Astrocyte (in vitro differentiated cells and primary cell): Measurements from ENCODE around the gene WRAP53. TPM values are rescaled to one million over a fixed set of nuclear protein-coding genes. Genes with fewer than 3 reads are reported as not detected.

Source experiments
- DNase-seq: peaks from one replicate; pipeline ENCODE4 v3.0.0-alpha.2; 2010; ENCODE audit warnings: low read depth
- FAIRE-seq: peaks from 2 replicates; lab custom pipeline; 2011; peaks lifted over from hg19 to GRCh38; lab: Jason Lieb, UNC
- H2AFZ ChIP-seq: 2 replicates; pipeline ENCODE4 v1.6.0; 2012; ENCODE audit warnings: low read depth, low read length, inconsistent platforms
- H3K27ac ChIP-seq: 2 replicates; pipeline ENCODE4 v1.5.1; 2011; ENCODE audit warnings: low read depth, low read length, inconsistent platforms
- H3K27me3 ChIP-seq: 2 replicates; pipeline ENCODE4 v1.6.0; 2011; ENCODE audit warnings: low read length, inconsistent platforms; ENCODE audit not compliant: insufficient read depth
- H3K36me3 ChIP-seq: 2 replicates; pipeline ENCODE4 v1.5.1; 2011; ENCODE audit warnings: low read length, inconsistent platforms; ENCODE audit not compliant: insufficient read depth
- H3K4me1 ChIP-seq: 2 replicates; pipeline ENCODE4 v1.5.1; 2011; ENCODE audit warnings: low read length, inconsistent platforms; ENCODE audit not compliant: insufficient read depth
- H3K4me2 ChIP-seq: 2 replicates; pipeline ENCODE4 v1.6.0; 2012; ENCODE audit warnings: low read length, inconsistent platforms
- H3K4me3 ChIP-seq: 2 replicates; pipeline ENCODE4 v1.5.1; 2011; ENCODE audit warnings: low read depth, mild to moderate bottlenecking, low read length, inconsistent platforms; ENCODE audit not compliant: insufficient read depth
- H3K79me2 ChIP-seq: 2 replicates; pipeline ENCODE4 v1.6.0; 2012; ENCODE audit warnings: mild to moderate bottlenecking, low read length, inconsistent platforms; ENCODE audit not compliant: insufficient read depth
- H3K9ac ChIP-seq: 2 replicates; pipeline ENCODE4 v1.6.0; 2012; ENCODE audit warnings: mild to moderate bottlenecking, low read length, inconsistent platforms
- H3K9me3 ChIP-seq: 2 replicates; pipeline ENCODE4 v1.5.1; 2012; ENCODE audit warnings: low read depth, mild to moderate bottlenecking, low read length, inconsistent platforms; ENCODE audit not compliant: insufficient read depth
- H4K20me1 ChIP-seq: 2 replicates; pipeline ENCODE4 v1.6.0; 2012; ENCODE audit warnings: low read length, inconsistent platforms; ENCODE audit not compliant: insufficient read depth
- H3K27ac Mint-ChIP-seq: one replicate; pipeline ENCODE4 v1.8.0; 2021; ENCODE audit warnings: mild to moderate bottlenecking, mixed read lengths; ENCODE audit not compliant: unreplicated experiment
- H3K27me3 Mint-ChIP-seq: one replicate; pipeline ENCODE4 v1.8.0; 2021; ENCODE audit warnings: low read depth, mixed read lengths; ENCODE audit not compliant: unreplicated experiment
- H3K36me3 Mint-ChIP-seq: one replicate; pipeline ENCODE4 v1.8.0; 2021; ENCODE audit warnings: low read depth, mixed read lengths; ENCODE audit not compliant: unreplicated experiment
- H3K4me1 Mint-ChIP-seq: one replicate; pipeline ENCODE4 v1.8.0; 2021; ENCODE audit warnings: low read depth, mixed read lengths; ENCODE audit not compliant: unreplicated experiment
- H3K4me3 Mint-ChIP-seq: one replicate; pipeline ENCODE4 v1.8.0; 2021; ENCODE audit warnings: mild to moderate bottlenecking, moderate library complexity, mixed read lengths; ENCODE audit not compliant: unreplicated experiment
- H3K9me3 Mint-ChIP-seq: one replicate; pipeline ENCODE4 v1.8.0; 2021; ENCODE audit warnings: mild to moderate bottlenecking, mixed read lengths; ENCODE audit not compliant: unreplicated experiment
- EZH2 ChIP-seq: IDR thresholded peaks from 2 replicates; pipeline ENCODE4 v1.6.1; 2012; ENCODE audit warnings: mild to moderate bottlenecking, low read length, inconsistent platforms; ENCODE audit not compliant: insufficient read depth
- total RNA-seq: library from RNA; stranded (reverse); gene quantifications from 2 replicates; pipeline ENCODE4 v1.2.1, GENCODE V29; 2021
- TF ChIP-seq, protein P1 (sequence below): IDR thresholded peaks from 2 replicates; pipeline ENCODE4 v1.5.1; 2011; ENCODE audit warnings: low read depth, mild to moderate bottlenecking, inconsistent platforms, low read length, moderate library complexity; ENCODE audit not compliant: insufficient read depth

Gene WRAP53
- total RNA-seq, 1 donor from 2014 or later: 15.1 TPM

DNA sequence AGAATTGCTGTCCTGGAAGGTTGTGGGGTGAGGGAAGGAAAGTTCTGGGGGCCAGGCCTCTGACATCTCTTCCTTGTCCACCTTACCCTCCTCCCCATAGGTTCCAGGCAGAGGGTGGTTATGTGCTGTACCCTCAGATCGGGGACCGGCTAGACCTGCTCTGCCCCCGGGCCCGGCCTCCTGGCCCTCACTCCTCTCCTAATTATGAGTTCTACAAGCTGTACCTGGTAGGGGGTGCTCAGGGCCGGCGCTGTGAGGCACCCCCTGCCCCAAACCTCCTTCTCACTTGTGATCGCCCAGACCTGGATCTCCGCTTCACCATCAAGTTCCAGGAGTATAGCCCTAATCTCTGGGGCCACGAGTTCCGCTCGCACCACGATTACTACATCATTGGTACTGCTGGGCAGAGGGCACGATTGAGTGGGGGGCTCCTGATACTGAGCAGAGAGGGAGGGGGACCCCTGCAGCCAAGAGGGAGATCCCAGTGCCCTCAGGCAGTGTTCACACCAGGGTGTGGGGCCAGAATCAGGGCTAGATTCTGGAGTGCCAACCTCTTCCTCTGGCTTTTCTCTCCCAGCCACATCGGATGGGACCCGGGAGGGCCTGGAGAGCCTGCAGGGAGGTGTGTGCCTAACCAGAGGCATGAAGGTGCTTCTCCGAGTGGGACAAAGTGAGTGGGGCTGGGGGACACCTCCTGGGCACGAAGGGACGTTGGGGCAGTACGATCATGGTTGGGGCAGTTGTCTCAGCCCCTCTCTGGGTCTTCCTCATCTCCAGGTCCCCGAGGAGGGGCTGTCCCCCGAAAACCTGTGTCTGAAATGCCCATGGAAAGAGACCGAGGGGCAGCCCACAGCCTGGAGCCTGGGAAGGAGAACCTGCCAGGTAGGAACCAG lies 19.8 kb downstream of the WRAP53 start:
- Mint-ChIP-seq H3K9me3 (no peaks in the 10 kb centered on the region), H3K36me3 (peaks cover 5% of the 10 kb centered on the region), H3K27me3 (peaks cover 17% of the 10 kb centered on the region), H3K4me3 (no peak overlapping the region), H3K4me1 (peaks cover 11% of the 10 kb centered on the region), H3K27ac (peak overlapping the region; percentile 19)
- H4K20me1 ChIP-seq: peaks cover 2% of the 10 kb centered on the region
- FAIRE-seq (no peak), DNase-seq (no peak)
- no peak overlapping the region for H3K4me2 ChIP-seq
- no peaks in the 10 kb centered on the region for H3K9me3 ChIP-seq
- peaks cover 16% of the 10 kb centered on the region for H3K4me1 ChIP-seq
- H3K27me3 ChIP-seq: peaks cover 35% of the 10 kb centered on the region
- no peak overlapping the region for H3K4me3 ChIP-seq
- no peak for TF ChIP-seq EZH2
- TF ChIP-seq, protein P1, sequence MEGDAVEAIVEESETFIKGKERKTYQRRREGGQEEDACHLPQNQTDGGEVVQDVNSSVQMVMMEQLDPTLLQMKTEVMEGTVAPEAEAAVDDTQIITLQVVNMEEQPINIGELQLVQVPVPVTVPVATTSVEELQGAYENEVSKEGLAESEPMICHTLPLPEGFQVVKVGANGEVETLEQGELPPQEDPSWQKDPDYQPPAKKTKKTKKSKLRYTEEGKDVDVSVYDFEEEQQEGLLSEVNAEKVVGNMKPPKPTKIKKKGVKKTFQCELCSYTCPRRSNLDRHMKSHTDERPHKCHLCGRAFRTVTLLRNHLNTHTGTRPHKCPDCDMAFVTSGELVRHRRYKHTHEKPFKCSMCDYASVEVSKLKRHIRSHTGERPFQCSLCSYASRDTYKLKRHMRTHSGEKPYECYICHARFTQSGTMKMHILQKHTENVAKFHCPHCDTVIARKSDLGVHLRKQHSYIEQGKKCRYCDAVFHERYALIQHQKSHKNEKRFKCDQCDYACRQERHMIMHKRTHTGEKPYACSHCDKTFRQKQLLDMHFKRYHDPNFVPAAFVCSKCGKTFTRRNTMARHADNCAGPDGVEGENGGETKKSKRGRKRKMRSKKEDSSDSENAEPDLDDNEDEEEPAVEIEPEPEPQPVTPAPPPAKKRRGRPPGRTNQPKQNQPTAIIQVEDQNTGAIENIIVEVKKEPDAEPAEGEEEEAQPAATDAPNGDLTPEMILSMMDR: no peak
- H3K79me2 ChIP-seq: no peaks in the 10 kb centered on the region
- no peak overlapping the region for H3K27ac ChIP-seq
- no peaks in the 10 kb centered on the region for H3K36me3 ChIP-seq
- H3K9ac ChIP-seq: no peak overlapping the region
- H2AFZ ChIP-seq: no peak overlapping the region

DNA sequence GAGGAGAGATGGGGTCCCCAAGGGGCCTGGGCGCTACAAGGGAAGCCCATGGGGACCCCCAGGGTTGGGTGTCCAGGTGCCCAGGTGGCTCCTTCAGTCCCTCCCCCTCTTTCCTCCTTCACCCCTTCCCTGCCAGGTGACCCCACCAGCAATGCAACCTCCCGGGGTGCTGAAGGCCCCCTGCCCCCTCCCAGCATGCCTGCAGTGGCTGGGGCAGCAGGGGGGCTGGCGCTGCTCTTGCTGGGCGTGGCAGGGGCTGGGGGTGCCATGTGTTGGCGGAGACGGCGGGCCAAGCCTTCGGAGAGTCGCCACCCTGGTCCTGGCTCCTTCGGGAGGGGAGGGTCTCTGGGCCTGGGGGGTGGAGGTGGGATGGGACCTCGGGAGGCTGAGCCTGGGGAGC lies 20.8 kb downstream of the WRAP53 start:
- Histone ChIP-seq H3K9ac (no peak overlapping the region), H3K4me2 (no peak overlapping the region), H3K4me1 (peaks cover 12% of the 10 kb centered on the region), H3K4me3 (no peak overlapping the region), H3K9me3 (no peaks in the 10 kb centered on the region), H3K27me3 (peaks cover 39% of the 10 kb centered on the region), H3K27ac (no peak overlapping the region), H3K36me3 (no peaks in the 10 kb centered on the region), H2AFZ (no peak overlapping the region), H4K20me1 (no peaks in the 10 kb centered on the region), H3K79me2 (no peaks in the 10 kb centered on the region)
- no peaks in the 10 kb centered on the region for H3K9me3 Mint-ChIP-seq
- H3K27ac Mint-ChIP-seq: no peak overlapping the region
- no peak for TF ChIP-seq EZH2
- FAIRE-seq (no peak), DNase-seq (no peak)
- peaks cover 4% of the 10 kb centered on the region for H3K4me1 Mint-ChIP-seq
- peaks cover 24% of the 10 kb centered on the region for H3K27me3 Mint-ChIP-seq
- H3K36me3 Mint-ChIP-seq: peaks cover 5% of the 10 kb centered on the region
- H3K4me3 Mint-ChIP-seq: no peak overlapping the region

DNA sequence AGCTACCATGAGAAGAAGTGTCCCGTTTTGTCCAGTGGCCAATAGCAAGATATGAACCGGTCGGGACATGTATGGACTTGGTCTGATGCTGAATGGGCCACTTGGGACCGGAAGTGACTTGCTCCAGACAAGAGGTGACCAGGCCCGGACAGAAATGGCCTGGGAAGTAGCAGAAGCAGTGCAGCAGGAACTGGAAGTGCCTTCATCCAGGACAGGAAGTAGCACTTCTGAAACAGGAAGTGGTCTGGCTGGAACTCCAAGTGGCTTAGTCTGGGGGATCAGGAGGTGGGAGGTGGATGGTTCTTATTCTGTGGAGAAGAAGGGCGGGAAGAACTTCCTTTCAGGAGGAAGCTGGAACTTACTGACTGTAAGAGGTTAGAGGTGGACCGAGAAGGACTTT lies 22.0 kb downstream of the WRAP53 start:
- no peak for TF ChIP-seq EZH2
- TF ChIP-seq, protein P1: no peak
- peaks cover 26% of the 10 kb centered on the region for H3K27me3 Mint-ChIP-seq
- Histone ChIP-seq H4K20me1 (no peaks in the 10 kb centered on the region), H3K79me2 (no peaks in the 10 kb centered on the region), H3K9me3 (no peaks in the 10 kb centered on the region), H3K27me3 (peaks cover 35% of the 10 kb centered on the region), H3K27ac (no peak overlapping the region), H3K9ac (no peak overlapping the region), H3K36me3 (no peaks in the 10 kb centered on the region), H3K4me3 (no peak overlapping the region), H2AFZ (peak overlapping the region; percentile 57), H3K4me2 (no peak overlapping the region), H3K4me1 (peaks cover 4% of the 10 kb centered on the region)
- no peak for DNase-seq
- FAIRE-seq: no peak
- peaks cover 5% of the 10 kb centered on the region for H3K36me3 Mint-ChIP-seq
- H3K4me3 Mint-ChIP-seq: no peak overlapping the region
- H3K27ac Mint-ChIP-seq: no peak overlapping the region
- peaks cover 3% of the 10 kb centered on the region for H3K4me1 Mint-ChIP-seq
- no peaks in the 10 kb centered on the region for H3K9me3 Mint-ChIP-seq
